HuH-7.5 (cell line): ENCODE measurements around the gene ARHGEF16.

ENCODE experiments used
- DNase-seq: peaks from one replicate; pipeline ENCODE4 v3.0.0; 2011; ENCODE audit warnings: low spot score

The ARHGEF16 gene

DNA sequence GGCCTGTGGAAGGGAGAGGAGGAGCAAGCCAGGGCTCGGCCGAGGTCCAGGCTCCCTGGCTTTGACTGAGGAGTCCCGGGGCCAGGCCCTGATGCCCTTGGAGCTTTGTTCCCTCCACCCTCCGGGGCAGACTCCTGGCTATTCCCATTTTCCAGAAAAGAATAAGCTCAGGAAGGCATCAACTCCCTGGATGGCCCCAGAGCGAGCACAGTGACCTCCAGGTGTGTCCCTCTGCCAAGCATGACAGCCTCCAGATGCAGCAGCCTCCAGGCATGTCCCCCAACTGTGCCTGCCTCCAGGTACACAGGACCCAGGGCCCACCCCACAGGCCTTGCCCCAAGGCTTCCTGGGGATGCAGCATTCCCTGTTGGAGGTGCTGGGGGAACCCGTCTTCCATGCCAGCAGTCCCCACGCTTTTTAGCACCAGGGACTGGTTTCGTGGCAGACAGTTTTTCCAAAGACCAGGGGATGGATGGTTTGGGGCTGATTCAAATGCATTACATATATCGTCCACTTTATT is 15.7 kb upstream of the ARHGEF16 start:
- no peak for DNase-seq

DNA sequence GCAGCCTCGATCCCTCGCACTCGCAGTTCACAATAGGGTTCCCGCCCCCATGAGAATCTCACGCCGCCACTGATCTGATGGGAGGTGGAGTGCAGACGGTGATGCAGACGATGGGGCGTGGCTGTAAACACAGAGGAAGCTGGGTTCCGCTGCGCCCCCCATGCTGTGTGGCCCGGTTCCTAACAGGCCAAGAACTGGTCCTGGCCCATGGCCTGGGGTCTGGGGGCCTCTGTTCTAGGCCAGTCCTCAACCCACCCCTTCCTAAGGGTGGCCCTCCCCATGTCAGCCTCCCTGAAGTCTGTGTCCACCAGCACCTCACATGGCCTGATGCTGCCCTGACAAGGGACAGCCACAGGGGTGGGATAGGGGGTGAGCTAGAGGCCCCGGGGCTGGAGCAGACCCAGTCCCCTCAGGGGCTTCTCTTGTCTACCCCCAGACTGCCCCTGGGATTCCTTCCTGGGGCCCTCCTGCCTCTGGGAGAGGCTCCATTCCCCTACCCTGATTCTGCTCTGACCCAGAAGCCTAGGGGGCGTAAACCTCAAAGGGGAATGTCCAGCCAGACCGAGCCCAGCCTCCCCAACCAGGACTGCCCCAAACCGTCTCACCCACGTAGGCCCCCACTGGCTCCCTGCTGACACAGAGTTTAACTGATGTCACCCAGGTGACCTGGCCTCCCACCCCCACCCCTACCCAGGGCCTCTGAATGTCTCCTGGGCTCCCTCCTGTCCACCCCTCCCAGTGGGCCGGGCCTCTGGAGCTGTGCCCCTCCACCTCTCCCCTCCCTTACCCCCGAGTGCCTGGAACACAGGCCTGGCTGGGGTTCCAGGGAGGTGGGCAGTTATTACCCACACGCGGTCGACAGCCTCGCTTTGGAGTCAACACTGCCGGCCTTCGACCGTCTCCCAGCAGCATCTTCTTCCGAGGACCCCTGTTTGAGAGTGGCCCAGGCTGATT is 14.8 kb upstream of the ARHGEF16 start:
- DNase-seq: no peak

DNA sequence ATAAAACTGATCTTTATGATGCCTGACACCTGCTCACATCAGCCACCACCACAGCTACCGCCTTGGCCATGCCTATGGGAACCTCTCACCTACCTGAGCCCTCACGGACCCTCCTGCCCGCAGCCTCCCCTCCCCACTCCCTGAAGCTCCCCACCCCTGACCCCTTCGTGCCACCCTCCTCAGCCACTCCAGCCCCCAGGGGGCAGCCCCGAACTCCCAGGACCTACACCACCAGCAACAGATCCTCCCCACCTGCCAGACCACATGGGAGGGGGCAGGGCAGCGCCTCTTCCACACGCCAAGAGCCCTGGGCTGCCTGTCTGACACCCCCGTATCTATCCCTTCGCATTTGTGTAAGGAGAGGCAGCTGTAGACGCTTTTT is 14.2 kb upstream of the ARHGEF16 start:
- DNase-seq: no peak

DNA sequence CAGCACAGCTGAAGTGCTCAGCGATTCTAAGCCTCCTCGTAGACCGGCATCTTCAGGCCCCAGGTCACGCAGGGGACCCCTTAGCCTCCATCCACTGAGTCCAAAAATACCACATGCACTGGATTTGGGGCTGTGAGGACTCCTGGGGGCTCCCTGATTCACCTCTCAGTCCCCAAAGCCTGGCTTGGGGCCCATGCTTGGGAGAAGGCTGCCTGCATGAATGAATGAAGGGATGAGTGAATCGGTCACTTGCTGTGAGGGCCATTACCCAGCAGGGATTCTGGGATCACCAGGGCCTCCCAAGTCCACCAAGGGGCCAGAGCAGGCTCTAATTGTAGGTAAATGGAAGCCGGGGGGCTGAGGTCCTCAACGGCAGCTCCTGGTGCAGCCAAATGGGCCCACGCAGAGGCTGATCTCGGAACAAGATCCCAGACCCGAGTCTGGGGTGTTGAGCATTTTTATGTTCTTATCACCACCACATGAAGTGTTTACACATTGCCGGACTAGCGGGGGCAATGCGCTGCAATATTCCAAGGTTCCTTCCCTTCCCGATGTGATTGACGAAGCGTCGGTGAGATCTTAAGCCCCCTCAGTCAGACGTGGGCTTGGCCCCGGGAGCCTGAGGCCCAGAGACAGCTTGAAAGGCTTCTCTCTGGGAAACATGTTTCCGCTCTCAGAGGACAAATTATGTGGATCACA is 13.6 kb upstream of the ARHGEF16 start:
- no peak for DNase-seq

DNA sequence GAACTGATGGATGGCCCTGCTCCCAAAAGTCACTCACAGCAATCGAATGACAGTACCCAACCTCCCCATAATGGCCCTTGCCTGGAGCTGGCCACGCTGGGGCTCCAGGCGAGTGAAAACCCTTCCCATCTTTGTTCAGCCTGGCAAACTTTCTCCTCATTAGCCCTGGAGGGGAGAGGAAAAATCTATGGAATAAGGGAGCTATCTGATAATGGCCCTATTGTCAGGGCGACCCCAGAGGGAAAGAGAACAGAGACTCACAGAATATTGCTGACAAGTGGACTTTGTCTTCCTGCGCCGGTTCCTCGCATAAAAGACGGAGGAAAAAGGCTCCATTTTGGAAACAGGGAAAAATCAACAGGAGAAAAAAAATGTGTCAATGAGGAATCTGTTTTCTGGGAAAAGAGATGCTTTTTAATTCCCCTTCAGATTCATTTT is 13.0 kb upstream of the ARHGEF16 start:
- no peak for DNase-seq

DNA sequence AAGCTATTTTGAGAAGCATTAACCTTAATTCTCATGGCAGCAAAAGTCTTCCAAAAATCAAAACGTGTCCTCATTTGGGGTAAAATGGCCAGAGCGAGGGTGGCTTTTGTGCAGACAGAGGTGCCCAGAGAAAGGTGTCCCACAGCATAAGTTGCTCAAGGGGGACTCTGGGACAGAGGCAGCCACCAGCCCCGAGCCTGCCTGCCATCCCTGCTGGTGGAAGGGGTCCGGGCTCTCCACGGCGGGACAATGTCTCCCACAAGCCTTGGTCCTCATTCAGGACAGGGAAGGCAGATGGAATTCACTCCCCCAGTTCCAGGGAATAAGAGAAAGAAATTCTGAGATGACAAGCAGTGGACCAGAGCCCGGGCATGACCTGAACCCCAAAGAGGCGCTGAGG is 12.6 kb upstream of the ARHGEF16 start:
- no peak for DNase-seq

DNA sequence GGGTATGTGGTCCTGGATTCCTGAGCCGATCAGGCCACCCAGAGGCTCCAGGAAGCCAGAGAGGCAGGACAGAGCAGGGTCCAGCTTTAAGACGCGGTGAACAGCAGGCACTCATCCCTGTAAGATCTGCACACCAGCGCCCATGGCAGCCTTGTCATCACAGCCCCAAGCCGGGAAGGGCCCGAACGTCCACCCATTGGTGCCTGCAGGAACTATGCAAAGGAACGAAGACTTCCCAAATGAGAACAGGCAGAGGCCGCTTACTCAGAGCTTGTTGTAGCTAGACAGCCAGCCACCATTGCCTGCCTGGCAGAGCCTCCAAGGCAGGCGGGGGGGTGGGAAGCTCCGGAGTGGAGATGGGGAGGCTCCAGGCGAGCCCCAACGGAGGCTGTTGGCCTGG is 12.1 kb upstream of the ARHGEF16 start:
- DNase-seq: no peak

DNA sequence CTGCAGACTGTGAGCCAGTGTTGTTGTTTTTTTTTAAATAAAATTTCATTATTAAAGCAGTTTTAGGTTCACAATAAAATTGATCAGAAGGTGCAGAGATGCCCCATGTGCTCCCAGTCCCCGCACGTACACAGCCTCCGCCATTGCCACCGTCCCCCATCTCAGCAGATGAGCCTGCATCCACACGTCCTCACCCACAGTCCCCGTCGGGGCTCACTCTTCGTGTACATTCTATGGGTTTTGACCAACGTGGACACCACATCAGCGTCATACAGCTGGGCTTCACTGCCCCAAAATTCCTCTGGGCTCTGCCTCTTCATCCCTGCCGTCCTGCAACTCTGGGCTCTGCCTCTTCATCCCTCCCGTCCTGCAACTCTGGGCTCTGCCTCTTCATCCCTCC is 11.6 kb upstream of the ARHGEF16 start:
- no peak for DNase-seq

DNA sequence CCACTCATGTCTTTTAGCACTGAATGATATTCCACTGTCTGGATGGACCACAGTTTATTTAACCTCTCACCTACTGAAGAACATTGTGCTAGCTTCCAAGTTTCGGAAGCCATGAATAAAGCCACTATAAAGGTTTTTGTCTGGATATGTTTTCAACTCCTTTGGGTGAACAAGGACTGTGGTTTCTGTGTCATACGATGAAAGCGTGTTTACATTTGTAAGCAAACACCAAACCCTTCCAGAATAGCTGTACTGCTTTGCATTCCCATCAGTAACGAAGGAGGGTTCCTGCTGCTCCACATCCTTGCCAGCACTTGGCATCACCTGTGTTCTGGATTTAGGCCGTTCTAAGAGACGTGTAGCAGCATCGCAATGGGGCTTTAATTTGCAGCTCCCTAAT is 10.7 kb upstream of the ARHGEF16 start:
- no peak for DNase-seq

DNA sequence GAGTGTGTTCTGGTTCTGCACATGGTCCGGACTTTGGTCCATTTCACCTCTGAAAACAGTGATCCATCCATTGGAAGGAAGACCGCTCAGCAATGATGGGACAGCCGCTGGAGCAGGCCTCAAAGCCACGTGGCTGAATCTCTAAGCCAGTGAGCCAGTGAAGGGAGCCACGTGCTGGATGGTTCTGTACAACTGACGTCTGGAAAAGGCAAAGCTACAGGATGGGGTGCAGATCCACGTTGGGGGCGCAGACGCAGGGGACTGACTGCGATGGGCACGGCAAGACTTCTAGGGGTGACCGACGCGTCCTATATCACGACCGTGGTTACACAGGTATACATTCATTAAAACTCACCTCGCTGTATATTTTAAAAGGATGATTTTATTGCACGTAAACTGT is 10.2 kb upstream of the ARHGEF16 start:
- no peak for DNase-seq

DNA sequence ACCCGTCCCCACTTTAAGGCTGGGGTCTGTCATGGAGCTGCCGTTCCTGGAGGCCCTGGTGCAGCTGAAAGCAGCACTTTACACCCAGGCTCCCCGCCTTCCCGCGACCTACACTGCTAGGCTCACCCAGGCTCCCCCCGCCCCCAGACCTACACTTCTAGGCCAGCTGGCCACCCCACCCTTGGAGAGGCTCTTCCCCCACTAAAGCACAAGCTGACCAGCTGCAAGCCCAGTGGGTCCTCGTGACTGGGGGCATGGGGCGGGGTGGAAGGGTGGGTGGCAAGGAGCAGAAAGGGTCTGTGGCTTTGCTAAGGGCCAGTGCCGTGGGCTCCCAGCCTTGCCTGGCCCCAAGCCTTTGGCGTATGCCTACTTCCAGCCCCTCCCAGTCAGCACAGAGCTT is 9.7 kb upstream of the ARHGEF16 start:
- DNase-seq: no peak

DNA sequence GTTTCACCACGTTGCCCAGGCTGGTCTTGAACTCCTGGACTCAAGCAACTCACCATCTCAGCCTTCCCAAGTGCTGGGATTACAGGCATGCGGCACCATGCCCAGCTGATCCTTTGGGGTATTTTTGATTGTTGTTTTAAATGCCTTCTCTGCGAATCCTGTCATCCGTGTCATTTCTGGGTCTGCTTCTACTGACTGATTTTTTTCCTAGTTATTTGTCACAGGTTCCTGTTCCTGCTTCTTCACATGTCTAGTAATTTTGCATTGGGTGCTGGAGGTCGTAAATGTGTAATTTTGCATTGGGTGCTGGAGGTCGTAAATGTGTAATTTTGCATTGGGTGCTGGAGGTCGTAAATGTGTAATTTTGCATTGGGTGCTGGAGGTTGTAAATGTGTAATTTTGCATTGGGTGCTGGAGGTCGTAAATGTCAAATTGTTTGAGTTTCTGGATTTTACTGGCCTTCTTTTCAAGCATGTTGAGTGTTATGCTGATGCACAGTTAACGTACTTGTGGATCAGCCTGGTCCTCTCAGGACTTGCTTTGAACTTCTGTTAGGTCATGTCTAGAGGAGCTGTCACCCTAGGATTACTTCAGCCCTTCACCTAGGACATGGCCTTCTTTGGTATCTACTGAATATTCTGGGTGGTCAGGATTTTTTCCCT is 4.1 kb upstream of the ARHGEF16 start:
- no peak for DNase-seq

DNA sequence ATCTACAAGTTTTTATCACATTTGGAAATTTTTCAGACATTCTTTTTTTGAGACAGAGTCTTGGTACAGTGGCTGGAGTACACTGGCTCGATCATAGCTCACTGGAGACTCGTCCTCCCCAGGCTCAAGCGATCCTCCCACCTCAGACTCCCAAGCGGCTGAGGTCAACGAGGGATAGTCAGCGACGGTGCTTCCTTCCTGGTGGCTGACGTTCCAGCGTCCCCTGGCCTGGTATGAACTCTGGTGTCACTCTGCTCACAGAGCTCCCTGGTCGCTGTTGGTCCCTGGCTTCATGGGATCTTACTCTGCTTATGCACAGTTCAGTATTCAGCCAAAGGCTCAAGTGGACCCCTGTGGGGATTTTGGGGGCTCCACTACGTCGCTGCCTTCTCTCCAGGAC is 3.5 kb upstream of the ARHGEF16 start:
- no peak for DNase-seq

DNA sequence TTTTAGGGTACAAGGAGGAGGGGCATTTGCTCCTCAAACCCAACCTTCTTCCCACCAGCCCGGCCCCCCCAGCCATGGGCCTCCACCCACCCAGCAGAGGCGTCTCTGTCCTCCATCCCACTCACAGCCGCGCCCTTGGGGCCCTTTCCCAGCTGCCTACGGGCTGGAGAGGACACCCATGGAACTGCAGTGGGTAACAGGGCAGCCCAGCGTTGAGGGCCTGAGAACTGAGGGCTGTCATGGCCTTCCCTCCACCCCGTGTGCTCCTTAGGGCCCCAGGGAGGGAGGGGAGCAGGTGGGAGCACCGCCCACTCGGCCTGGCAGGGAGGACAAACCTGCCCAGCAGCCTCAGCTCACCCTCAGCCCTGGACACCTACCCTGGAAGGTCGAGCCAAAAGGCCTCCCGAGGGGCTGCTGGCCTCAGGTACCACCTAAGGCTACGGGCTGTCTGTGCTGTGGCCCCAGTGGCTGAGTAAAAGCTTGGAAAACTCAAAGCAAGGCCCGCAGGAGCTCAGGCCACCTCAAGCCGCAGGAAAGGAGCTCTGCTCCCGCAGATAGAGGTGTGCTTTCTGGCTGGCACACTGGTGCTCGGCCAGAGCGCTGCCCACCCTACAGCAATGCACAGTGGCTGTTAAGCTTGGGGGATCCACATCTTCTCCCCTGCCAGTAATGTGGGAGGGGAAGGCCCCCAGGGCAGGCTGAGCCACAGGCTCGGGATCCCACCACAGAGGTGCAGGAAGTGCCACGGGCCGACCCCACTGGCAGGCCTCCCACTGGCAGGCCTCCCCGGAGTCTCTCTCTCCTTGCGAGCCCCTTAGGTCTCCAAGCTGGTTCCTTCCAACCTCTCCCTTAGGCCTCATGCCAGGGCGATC is 2.2 kb upstream of the ARHGEF16 start:
- DNase-seq: no peak

DNA sequence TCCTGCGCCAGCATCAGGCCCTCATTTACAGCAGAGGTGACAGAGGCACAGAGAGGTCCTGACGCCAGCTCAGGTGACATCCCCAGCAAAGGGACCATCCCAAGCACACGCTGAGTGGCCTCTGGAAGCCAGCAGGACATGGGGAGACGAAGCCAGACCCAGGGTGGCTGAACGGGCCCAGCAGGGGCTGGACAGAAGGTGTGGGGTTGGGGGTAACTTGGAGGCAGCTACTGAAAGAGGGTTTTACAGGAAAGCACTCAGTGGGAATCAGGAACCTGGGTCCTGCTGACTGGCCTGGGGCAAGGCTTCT is 1.6 kb upstream of the ARHGEF16 start:
- DNase-seq: no peak

DNA sequence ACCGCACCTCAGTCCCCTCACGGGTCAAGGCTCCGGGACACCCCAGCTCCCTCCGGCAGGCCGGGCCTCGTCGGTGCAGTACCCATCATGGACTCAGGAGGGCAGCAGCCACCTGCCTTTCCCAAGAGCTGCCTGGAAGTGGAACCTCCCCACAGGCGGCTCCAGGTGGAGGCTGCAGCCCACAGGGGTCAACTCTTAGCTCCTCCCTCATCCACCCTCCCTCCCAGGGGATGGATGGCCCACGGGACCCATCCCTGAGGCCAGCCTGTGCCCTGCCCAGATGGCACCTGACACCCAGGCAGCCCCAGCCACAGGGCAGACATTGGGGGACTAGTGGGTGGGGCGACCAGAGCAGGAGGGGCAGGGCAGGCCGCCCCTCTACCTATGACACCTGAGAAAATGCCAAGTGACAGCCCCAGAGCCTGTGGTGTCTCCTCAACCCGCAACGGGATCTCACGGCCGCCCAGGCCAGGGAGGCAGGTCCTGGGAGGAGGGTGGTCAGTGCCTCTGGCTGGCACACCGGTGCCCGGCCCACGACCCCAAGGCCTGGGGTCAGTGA is 1.2 kb upstream of the ARHGEF16 start:
- peak; percentile 87 for DNase-seq

DNA sequence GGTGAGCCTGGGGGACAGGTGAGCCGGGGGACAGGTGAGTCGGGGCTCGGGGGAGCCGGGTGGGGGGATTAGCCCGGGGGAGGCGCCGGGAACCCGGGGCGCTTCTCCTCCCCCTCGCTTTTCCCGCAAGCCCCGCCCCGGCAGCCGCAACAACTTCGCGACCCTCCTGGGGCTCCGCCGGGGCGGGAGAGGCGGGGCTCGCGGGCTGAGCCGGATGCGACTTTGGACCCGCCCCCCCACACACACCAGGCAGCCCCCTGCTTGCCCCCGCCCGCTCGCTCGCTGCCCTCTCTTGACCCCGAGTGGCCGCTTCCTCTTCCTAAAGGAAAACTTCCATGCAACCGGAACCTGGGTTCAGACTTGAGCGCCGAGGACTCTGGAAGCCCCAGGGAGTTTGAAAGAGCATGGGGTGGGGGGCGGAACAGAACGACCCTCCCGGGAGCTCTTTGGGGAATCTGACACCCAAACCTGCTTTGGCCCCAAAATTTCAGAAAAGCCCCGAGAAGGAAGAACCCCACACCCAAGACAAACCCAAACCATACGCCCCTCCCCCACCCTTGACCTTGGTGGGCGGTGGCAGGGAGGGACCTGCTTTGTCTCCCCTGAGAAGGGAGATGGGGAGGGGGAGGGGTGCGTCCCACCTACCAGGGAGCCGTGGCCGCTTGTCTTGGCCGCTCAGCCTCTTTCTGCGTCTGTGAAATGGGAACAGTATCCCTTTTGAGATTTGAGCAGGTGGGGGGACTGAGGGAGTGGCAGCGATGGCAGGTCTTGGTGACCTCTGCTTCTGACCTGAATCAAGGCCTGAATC is 550 bp downstream of the ARHGEF16 start:
- DNase-seq: peak; percentile 67

DNA sequence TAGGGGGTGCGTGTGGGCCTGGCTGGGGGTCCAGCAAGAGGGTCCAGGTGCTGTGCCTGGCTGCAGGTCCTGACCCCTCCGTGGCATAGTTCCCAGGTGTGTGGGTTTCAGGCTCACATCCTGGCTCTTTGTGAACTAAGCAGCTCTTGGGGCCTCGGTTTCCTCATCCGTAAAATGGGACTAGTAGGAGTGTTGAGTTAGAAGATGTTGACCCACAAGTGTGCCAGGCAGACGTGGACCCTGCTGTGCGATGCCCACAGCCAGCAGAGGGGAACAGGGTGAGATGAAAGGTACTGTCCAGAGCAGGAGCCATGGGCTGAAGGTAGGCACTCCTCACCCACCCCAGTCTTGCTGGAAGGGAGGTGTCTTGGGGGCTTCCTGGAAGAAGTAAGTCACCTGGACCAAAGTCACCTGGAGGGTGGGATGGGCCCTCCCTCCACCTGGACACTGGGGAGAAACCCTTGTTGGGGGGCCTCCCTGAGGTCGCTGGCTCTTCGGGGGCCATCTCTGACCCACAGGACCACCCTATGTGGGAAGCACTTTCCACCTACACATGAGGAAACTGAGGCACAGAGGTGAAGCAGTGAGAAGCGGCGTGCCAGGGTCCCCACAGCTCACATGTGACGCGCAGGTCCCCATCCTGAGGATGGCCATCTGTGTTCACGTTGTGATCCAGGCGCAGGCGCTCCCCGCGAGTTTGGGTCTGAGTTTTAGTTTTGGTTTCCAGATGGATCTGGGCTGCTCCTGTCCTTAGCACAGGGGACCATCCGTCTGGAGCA is 1.4 kb downstream of the ARHGEF16 start:
- no peak for DNase-seq

DNA sequence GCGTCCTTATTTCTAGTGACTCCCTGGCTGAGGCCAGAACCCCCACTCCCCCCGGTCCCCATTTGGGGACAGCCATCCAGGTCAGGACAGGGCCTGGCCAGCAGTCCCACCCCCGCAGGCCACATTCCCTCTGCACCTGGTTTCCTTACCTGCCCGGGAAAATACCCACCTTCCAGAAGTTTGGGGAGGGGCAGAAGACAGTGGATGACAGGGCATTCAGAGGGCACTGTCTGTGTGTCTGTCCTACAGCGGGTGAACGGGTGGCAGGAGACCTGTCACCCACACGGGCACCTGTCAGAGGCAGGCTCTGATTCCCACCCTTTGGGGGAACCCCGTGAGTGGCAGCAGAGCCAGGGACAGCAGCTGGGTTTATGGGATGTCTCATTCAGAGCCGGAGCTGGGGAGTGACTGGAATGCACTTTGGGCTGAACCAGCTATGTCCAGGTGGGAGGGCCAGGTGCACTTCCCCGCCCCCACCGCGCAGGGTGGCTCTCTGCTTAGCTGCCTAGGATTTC is 2.0 kb downstream of the ARHGEF16 start:
- DNase-seq: no peak
